ENCODE results near the gene TRAPPC14.
"Not testable (repeated sequence)": the region's sequence is repeated elsewhere in the genome, so short reads cannot be mapped to it uniquely, and the experiment has no call there.

Gene TRAPPC14

GRCh38 chr7:100183090-100183489, 24.6 kb upstream of the TRAPPC14 start:
- no CpG with 5 or more reads among the region's 6 CpGs for WGBS, 2 donors (ENCODE audit: extremely low coverage in 2 of 2, insufficient read length in 2 of 2, insufficient replicate concordance in 1 of 2)

GRCh38 chr7:100182616-100183015, 24.1 kb upstream of the TRAPPC14 start:
- DNase-seq (ENCODE audit: low spot score); H3K27me3 ChIP-seq (ENCODE audit: control insufficient read depth in 3 of 3, insufficient read depth in 3 of 3, low read depth in 1 of 3, low read length in 3 of 3); H3K18ac ChIP-seq (ENCODE audit: low read length); H2AFZ ChIP-seq (ENCODE audit: low read length); H2BK120ac ChIP-seq (ENCODE audit: low read depth, low read length); H3K23ac ChIP-seq (ENCODE audit: low read depth, low read length, poor library complexity); H2BK5ac ChIP-seq (ENCODE audit: low read length); H3K9me3 ChIP-seq (replicated peaks in 1 of 2; ENCODE audit: control insufficient read depth in 2 of 2, insufficient read depth in 1 of 2, low read depth in 1 of 2, low read length in 2 of 2); H3K27ac ChIP-seq (replicated peaks; ENCODE audit: low read length); H3K14ac ChIP-seq (ENCODE audit: low read length); H3K9ac ChIP-seq (ENCODE audit: low read depth, low read length, poor library complexity); H4K91ac ChIP-seq (ENCODE audit: low read depth, low read length, poor library complexity); H2BK15ac ChIP-seq (ENCODE audit: low read length); H3K79me1 ChIP-seq (ENCODE audit: low read depth, low read length); H3K4me2 ChIP-seq (ENCODE audit: insufficient read depth, low read length, poor library complexity, severe bottlenecking); H3K4me1 ChIP-seq (ENCODE audit: control insufficient read depth in 2 of 2, insufficient read depth in 1 of 2, low read depth in 1 of 2, low read length in 2 of 2); H4K8ac ChIP-seq (ENCODE audit: low read depth, low read length); H3K36me3 ChIP-seq (replicated peaks in 1 of 2; ENCODE audit: control insufficient read depth in 2 of 2, insufficient read depth in 2 of 2, low read length in 2 of 2); H3K4ac ChIP-seq (ENCODE audit: low read length); H2BK12ac ChIP-seq (ENCODE audit: low read length); H2AK5ac ChIP-seq (ENCODE audit: low read depth, low read length); H3K4me3 ChIP-seq (ENCODE audit: low read length in 2 of 2): not testable (repeated sequence)
- no CpG with 5 or more reads among the region's 6 CpGs for WGBS, 2 donors (ENCODE audit: extremely low coverage in 2 of 2, insufficient read length in 2 of 2, insufficient replicate concordance in 1 of 2)

More at GRCh38 chr7:100183090-100183489, 24.6 kb upstream of the TRAPPC14 start:
- H3K36me3 ChIP-seq (replicated peaks in 1 of 2; ENCODE audit: control insufficient read depth in 2 of 2, insufficient read depth in 2 of 2, low read length in 2 of 2); H2BK15ac ChIP-seq (ENCODE audit: low read length); H3K27me3 ChIP-seq (ENCODE audit: control insufficient read depth in 3 of 3, insufficient read depth in 3 of 3, low read depth in 1 of 3, low read length in 3 of 3); H3K4me1 ChIP-seq (ENCODE audit: control insufficient read depth in 2 of 2, insufficient read depth in 1 of 2, low read depth in 1 of 2, low read length in 2 of 2); H4K91ac ChIP-seq (ENCODE audit: low read depth, low read length, poor library complexity); DNase-seq (ENCODE audit: low spot score); H3K14ac ChIP-seq (ENCODE audit: low read length); H3K23ac ChIP-seq (ENCODE audit: low read depth, low read length, poor library complexity); H3K4me2 ChIP-seq (ENCODE audit: insufficient read depth, low read length, poor library complexity, severe bottlenecking); H3K18ac ChIP-seq (ENCODE audit: low read length); H3K9ac ChIP-seq (ENCODE audit: low read depth, low read length, poor library complexity); H3K4ac ChIP-seq (ENCODE audit: low read length); H3K4me3 ChIP-seq (ENCODE audit: low read length in 2 of 2); H2BK120ac ChIP-seq (ENCODE audit: low read depth, low read length); H2AK5ac ChIP-seq (ENCODE audit: low read depth, low read length); H2BK5ac ChIP-seq (ENCODE audit: low read length); H2BK12ac ChIP-seq (ENCODE audit: low read length); H4K8ac ChIP-seq (ENCODE audit: low read depth, low read length); H3K27ac ChIP-seq (replicated peaks; ENCODE audit: low read length); H2AFZ ChIP-seq (ENCODE audit: low read length); H3K79me1 ChIP-seq (ENCODE audit: low read depth, low read length); H3K9me3 ChIP-seq (replicated peaks in 1 of 2; ENCODE audit: control insufficient read depth in 2 of 2, insufficient read depth in 1 of 2, low read depth in 1 of 2, low read length in 2 of 2): not testable (repeated sequence)

- H3K4ac ChIP-seq (ENCODE audit: low read length); H3K18ac ChIP-seq (ENCODE audit: low read length); H3K36me3 ChIP-seq (replicated peaks in 1 of 2; ENCODE audit: control insufficient read depth in 2 of 2, insufficient read depth in 2 of 2, low read length in 2 of 2); H2AK5ac ChIP-seq (ENCODE audit: low read depth, low read length); H3K79me1 ChIP-seq (ENCODE audit: low read depth, low read length); H2BK5ac ChIP-seq (ENCODE audit: low read length); H3K27me3 ChIP-seq (ENCODE audit: control insufficient read depth in 3 of 3, insufficient read depth in 3 of 3, low read depth in 1 of 3, low read length in 3 of 3); H3K23ac ChIP-seq (ENCODE audit: low read depth, low read length, poor library complexity); H2AFZ ChIP-seq (ENCODE audit: low read length); H2BK15ac ChIP-seq (ENCODE audit: low read length); H4K91ac ChIP-seq (ENCODE audit: low read depth, low read length, poor library complexity); H3K14ac ChIP-seq (ENCODE audit: low read length); H3K27ac ChIP-seq (replicated peaks; ENCODE audit: low read length); DNase-seq (ENCODE audit: low spot score); H4K8ac ChIP-seq (ENCODE audit: low read depth, low read length); H2BK12ac ChIP-seq (ENCODE audit: low read length); H3K4me3 ChIP-seq (ENCODE audit: low read length in 2 of 2); H3K9ac ChIP-seq (ENCODE audit: low read depth, low read length, poor library complexity); H3K4me2 ChIP-seq (ENCODE audit: insufficient read depth, low read length, poor library complexity, severe bottlenecking); H2BK120ac ChIP-seq (ENCODE audit: low read depth, low read length); H3K9me3 ChIP-seq (replicated peaks in 1 of 2; ENCODE audit: control insufficient read depth in 2 of 2, insufficient read depth in 1 of 2, low read depth in 1 of 2, low read length in 2 of 2): not testable (repeated sequence)
- WGBS, 2 donors (ENCODE audit: extremely low coverage in 2 of 2, insufficient read length in 2 of 2, insufficient replicate concordance in 1 of 2): no CpG with 5 or more reads among the region's 3 CpGs
- H3K4me1 ChIP-seq (ENCODE audit: control insufficient read depth in 2 of 2, insufficient read depth in 1 of 2, low read depth in 1 of 2, low read length in 2 of 2): peaks cover 6 to 11% of the 10 kb centered on the region in 2 donors
Observed at GRCh38 chr7:100180084-100180483, 21.6 kb upstream of the TRAPPC14 start.

GRCh38 chr7:100177045-100178001, 18.8 kb upstream of the TRAPPC14 start, which contains the start of the genes GPC2 and STAG3:
TSS of gene GPC2 (minus strand) at chr7:100177381. CDS start at chr7:100177199, 182 bp downstream.
TSS of gene STAG3 (plus strand) at chr7:100177918. CDS start at chr7:100180557, 2,639 bp downstream.
- Histone ChIP-seq H3K79me1 (ENCODE audit: low read depth, low read length) (no peaks in the 10 kb centered on the region), H2AFZ (ENCODE audit: low read length) (peak within 1 kb of the TSS; percentile 96), H3K4me3 (ENCODE audit: low read length in 2 of 2) (peak within 1 kb of the TSS; percentile 93 to 94), H3K27ac (replicated peaks; ENCODE audit: low read length) (peak within 1 kb of the TSS; percentile 19), H2BK5ac (ENCODE audit: low read length) (peak within 1 kb of the TSS; percentile 10), H3K9ac (ENCODE audit: low read depth, low read length, poor library complexity) (peak within 1 kb of the TSS; percentile 81), H4K8ac (ENCODE audit: low read depth, low read length) (no peak within 1 kb of the TSS), H3K4ac (ENCODE audit: low read length) (no peak within 1 kb of the TSS), H2AK5ac (ENCODE audit: low read depth, low read length) (peak within 1 kb of the TSS; percentile 24), H2BK12ac (ENCODE audit: low read length) (no peak within 1 kb of the TSS), H3K27me3 (ENCODE audit: control insufficient read depth in 3 of 3, insufficient read depth in 3 of 3, low read depth in 1 of 3, low read length in 3 of 3) (no peaks in the 10 kb centered on the region), H4K91ac (ENCODE audit: low read depth, low read length, poor library complexity) (no peak within 1 kb of the TSS), H3K4me1 (ENCODE audit: control insufficient read depth in 2 of 2, insufficient read depth in 1 of 2, low read depth in 1 of 2, low read length in 2 of 2) (peaks cover 6 to 11% of the 10 kb centered on the region in 2 donors), H2BK120ac (ENCODE audit: low read depth, low read length) (no peak within 1 kb of the TSS), H3K4me2 (ENCODE audit: insufficient read depth, low read length, poor library complexity, severe bottlenecking) (peak within 1 kb of the TSS; percentile 72), H3K9me3 (replicated peaks in 1 of 2; ENCODE audit: control insufficient read depth in 2 of 2, insufficient read depth in 1 of 2, low read depth in 1 of 2, low read length in 2 of 2) (no peaks in the 10 kb centered on the region), H3K36me3 (replicated peaks in 1 of 2; ENCODE audit: control insufficient read depth in 2 of 2, insufficient read depth in 2 of 2, low read length in 2 of 2) (peaks cover 8 to 29% of the 10 kb centered on the region in 2 donors), H2BK15ac (ENCODE audit: low read length) (peak within 1 kb of the TSS; percentile 53), H3K23ac (ENCODE audit: low read depth, low read length, poor library complexity) (peak within 1 kb of the TSS; percentile 11), H3K18ac (ENCODE audit: low read length) (peak within 1 kb of the TSS; percentile 73), H3K14ac (ENCODE audit: low read length) (peak within 1 kb of the TSS; percentile 10)
- DNase-seq (ENCODE audit: low spot score): peak; percentile 96
- WGBS, 2 donors (ENCODE audit: extremely low coverage in 2 of 2, insufficient read length in 2 of 2, insufficient replicate concordance in 1 of 2): no CpG with 5 or more reads among the region's 78 CpGs

All from neuronal stem cell (in vitro differentiated cells).